HFF-Myc (cell line): ENCODE data around the gene MICAL2.
A peak's percentile ranks its signal among the peaks of the same experiment; 100 is the strongest.

ENCODE experiments used
- DNase-seq: peaks from one replicate; pipeline ENCODE4 v3.0.0-alpha.2; 2011; ENCODE audit warnings: low read depth; ENCODE audit errors: extremely low read depth
- H3K4me3 ChIP-seq: replicated peaks from 2 replicates; pipeline ENCODE4 v1.5.1; 2011; ENCODE audit warnings: low read depth, mild to moderate bottlenecking, control low read depth, low read length
- CTCF ChIP-seq: IDR thresholded peaks from 2 replicates; pipeline ENCODE4 v1.5.1; 2012; ENCODE audit warnings: mild to moderate bottlenecking, low read depth, low read length, control low read depth; ENCODE audit errors: missing control alignments

MICAL2 gene

GRCh38 chr11:12163181-12163941 lies 53.0 kb downstream of the MICAL2 start:
- TF ChIP-seq CTCF, result no peak
- no peak for DNase-seq
- H3K4me3 ChIP-seq, result no peak overlapping the region

GRCh38 chr11:12164061-12165014 lies 53.9 kb downstream of the MICAL2 start:
- DNase-seq, result peak; percentile 56
- TF ChIP-seq CTCF, result no peak
- H3K4me3 ChIP-seq, result no peak overlapping the region

- no peak for TF ChIP-seq CTCF
- DNase-seq, result no peak
- no peak overlapping the region for H3K4me3 ChIP-seq
These were observed 55.0 kb downstream of the MICAL2 start for GRCh38 chr11:12165237-12165875.

- DNase-seq, result no peak
- no peak for TF ChIP-seq CTCF
- H3K4me3 ChIP-seq, result no peak overlapping the region
These were observed 56.1 kb downstream of the MICAL2 start for GRCh38 chr11:12166299-12167060.

GRCh38 chr11:12167061-12168000 lies 56.9 kb downstream of the MICAL2 start:
- H3K4me3 ChIP-seq, result no peak overlapping the region
- no peak for TF ChIP-seq CTCF
- peak; percentile 61 for DNase-seq
